Calu3 (cell line): ENCODE measurements around the gene WAPL. TPM values are rescaled to one million over a fixed set of nuclear protein-coding genes. Genes with fewer than 3 reads are reported as not detected.
"Not testable (repeated sequence)": the region's sequence is repeated elsewhere in the genome, so short reads cannot be mapped to it uniquely, and the experiment has no call there.

ENCODE experiments used
- Bru-seq: library from RNA; stranded (reverse); fragments of 400-500 nt; gene quantifications from one replicate; lab custom pipeline; 2021; lab: Mats Ljungman, UMichigan
- BruChase-seq, 2 experiments: library from RNA; stranded (reverse); fragments of 400-500 nt; gene quantifications; one replicate each; lab custom pipeline; 2021; lab: Mats Ljungman, UMichigan
- BruUV-seq: library from RNA; stranded (reverse); fragments of 400-500 nt; replicated peaks from 2 replicates; lab custom pipeline; 2021; lab: Mats Ljungman, UMichigan
- CTCF ChIA-PET: fragments of 300-600 bp; sonication (Branson Sonifier 250); formaldehyde crosslinking; loops from one replicate; lab custom pipeline; 2022; ENCODE audit warnings: antibody characterized with exemption; lab: Charles Lee
- DNase-seq: peaks from one replicate; pipeline ENCODE4 v3.0.0; 2022
- H3K27ac Mint-ChIP-seq: one replicate; pipeline ENCODE4 v1.8.0; 2022; ENCODE audit warnings: mixed read lengths; ENCODE audit not compliant: unreplicated experiment
- H3K27me3 Mint-ChIP-seq: one replicate; pipeline ENCODE4 v1.8.0; 2022; ENCODE audit warnings: mixed read lengths; ENCODE audit not compliant: unreplicated experiment
- H3K36me3 Mint-ChIP-seq: one replicate; pipeline ENCODE4 v1.8.0; 2022; ENCODE audit warnings: mild to moderate bottlenecking, moderate library complexity, mixed read lengths; ENCODE audit not compliant: insufficient read depth, unreplicated experiment
- H3K4me1 Mint-ChIP-seq: one replicate; pipeline ENCODE4 v1.8.0; 2022; ENCODE audit warnings: mild to moderate bottlenecking, low read depth, mixed read lengths; ENCODE audit not compliant: unreplicated experiment
- H3K4me3 Mint-ChIP-seq: one replicate; pipeline ENCODE4 v1.8.0; 2022; ENCODE audit warnings: mild to moderate bottlenecking, low read depth, moderate library complexity, mixed read lengths; ENCODE audit not compliant: unreplicated experiment
- H3K9me3 Mint-ChIP-seq: one replicate; pipeline ENCODE4 v1.8.0; 2022; ENCODE audit warnings: low read depth, mixed read lengths; ENCODE audit not compliant: unreplicated experiment
- CTCF ChIP-seq: fragments of 200-600 bp; IDR thresholded peaks from one replicate; pipeline ENCODE4 v1.8.0; 2022; ENCODE audit warnings: antibody characterized with exemption; ENCODE audit not compliant: unreplicated experiment
- intact Hi-C: fragments of 100-400 bp; cut with micrococcal nuclease; formaldehyde crosslinking; loops from one replicate; pipeline ENCODE4 v1.10.0; 2022; ENCODE audit not compliant: unreplicated experiment
- long read RNA-seq: library from polyadenylated mRNA; stranded (forward); transcript quantifications from one replicate; pipeline ENCODE4 v2.0.0, GENCODE V29; 2022
- total RNA-seq: library from RNA; stranded (reverse); gene quantifications from 2 replicates; pipeline ENCODE4 v1.2.3, GENCODE V29; 2022

The WAPL gene
- total RNA-seq (27.0 and 30.1 TPM in 2 replicates), Bru-seq, nascent RNA (percentile 90 among the genes with signal in this experiment), BruChase-seq, experiment 1, labeled RNA remaining after a 6-hour chase (percentile 80 among the genes with signal in this experiment), BruChase-seq, experiment 2, labeled RNA remaining after a 2-hour chase (percentile 87 among the genes with signal in this experiment)
- long read RNA-seq, full-length matches to known transcripts, result 9 of 35 reads
- long read RNA-seq, partial matches to known transcripts, result 9 of 35 reads
- long read RNA-seq, other reads (novel, unspliced or antisense), result 17 of 35 reads

- Mint-ChIP-seq H3K4me1 (peaks cover 24% of the 10 kb centered on the region), H3K4me3 (peak within 1 kb of the TSS; percentile 91), H3K27me3 (no peaks in the 10 kb centered on the region), H3K27ac (peak within 1 kb of the TSS; percentile 87), H3K36me3 (peaks cover 35% of the 10 kb centered on the region), H3K9me3 (no peaks in the 10 kb centered on the region)
- peak; percentile 93 for DNase-seq
- no TSS peak for BruUV-seq
- no peak for TF ChIP-seq CTCF
- CTCF ChIA-PET, result interaction anchor here (0.6 to 1.1 kb wide), 3 partner anchors 20 to 64 kb away, joined by 3 to 4 read pairs (median 3); no protein-coding TSS in a partner anchor
- intact Hi-C loops, result loop anchor here (5.0 kb wide), 1 partner anchor 120 kb away; no protein-coding TSS in a partner anchor
These were observed at the start of gene WAPL for GRCh38 chr10:86521678-86522509. TSS of gene WAPL (minus strand) at chr10:86521792. CDS start at chr10:86518069, 3,723 bp downstream.

- no peak overlapping the region for H3K4me3 Mint-ChIP-seq
- no peaks in the 10 kb centered on the region for H3K4me1 Mint-ChIP-seq
- H3K27me3 Mint-ChIP-seq, result no peaks in the 10 kb centered on the region
- no peak for TF ChIP-seq CTCF
- intact Hi-C loops, result no loop called here
- no peak overlapping the region for H3K27ac Mint-ChIP-seq
- CTCF ChIA-PET, result no interaction called here
- no peak for DNase-seq
- H3K9me3 Mint-ChIP-seq, result peaks cover 6% of the 10 kb centered on the region
- BruUV-seq, result no TSS peak
- H3K36me3 Mint-ChIP-seq, result peaks cover 4% of the 10 kb centered on the region
These were observed 47.7 kb upstream of the WAPL start for GRCh38 chr10:86569335-86569734.

- CTCF ChIA-PET, BruUV-seq, H3K4me1 Mint-ChIP-seq, H3K4me3 Mint-ChIP-seq, intact Hi-C loops, H3K9me3 Mint-ChIP-seq, H3K36me3 Mint-ChIP-seq, H3K27me3 Mint-ChIP-seq, DNase-seq, H3K27ac Mint-ChIP-seq: not testable (repeated sequence)
These were observed 44.9 kb upstream of the WAPL start for GRCh38 chr10:86566518-86566917.

- H3K27ac Mint-ChIP-seq, H3K4me3 Mint-ChIP-seq, H3K27me3 Mint-ChIP-seq, CTCF ChIA-PET, BruUV-seq, H3K9me3 Mint-ChIP-seq, DNase-seq, H3K36me3 Mint-ChIP-seq, H3K4me1 Mint-ChIP-seq, intact Hi-C loops: not testable (repeated sequence)
These were observed 41.7 kb upstream of the WAPL start for GRCh38 chr10:86563338-86563737.

- H3K4me1 Mint-ChIP-seq, H3K27ac Mint-ChIP-seq, CTCF ChIA-PET, H3K9me3 Mint-ChIP-seq, DNase-seq, H3K27me3 Mint-ChIP-seq, H3K4me3 Mint-ChIP-seq, intact Hi-C loops, BruUV-seq, H3K36me3 Mint-ChIP-seq: not testable (repeated sequence)
These were observed 37.1 kb upstream of the WAPL start for GRCh38 chr10:86558695-86559094.
